Measurements from ENCODE around the gene PTPN3. TPM values are rescaled to one million over a fixed set of nuclear protein-coding genes. Genes with fewer than 3 reads are reported as not detected.

Gene PTPN3
- total and polyA plus RNA-seq, 2 donors (not counting 1 experiment from before 2014, with no cell fraction given), result not detected

GRCh38 chr9:109385499-109385898, 112.6 kb downstream of the PTPN3 start:
- no peaks in the 10 kb centered on the region for H3K36me3 ChIP-seq (replicated peaks in 1 of 2; ENCODE audit: control extremely low read depth in 1 of 2, control insufficient read depth in 1 of 2, extremely low read depth in 1 of 2, insufficient read depth in 2 of 2, low read length in 1 of 2)
- no peak overlapping the region for H3K27ac ChIP-seq (ENCODE audit: low read length in 2 of 2)
- no peaks in the 10 kb centered on the region for H4K20me1 ChIP-seq (ENCODE audit: control insufficient read depth, insufficient read depth, low read length, poor library complexity, severe bottlenecking)
- no peak for TF ChIP-seq CTCF (IDR thresholded peaks at IDR 0.05)
- no peak for TF ChIP-seq EZH2 (IDR thresholded peaks at IDR 0.05; ENCODE audit: borderline replicate concordance, insufficient read depth, low read depth, low read length, poor library complexity, severe bottlenecking)
- no peaks in the 10 kb centered on the region for H3K9me3 ChIP-seq (ENCODE audit: control extremely low read depth in 1 of 3, control insufficient read depth in 2 of 3, insufficient read depth in 1 of 3, low read length in 2 of 3)
- H3K27ac Mint-ChIP-seq, result no peak overlapping the region
- H3K4me3 ChIP-seq (ENCODE audit: control extremely low read depth in 1 of 5, extremely low read depth in 1 of 5, insufficient read depth in 1 of 5, low read depth in 2 of 5, low read length in 4 of 5), result no peak overlapping the region
- no peak for DNase-seq
- no peak overlapping the region for H2AFZ ChIP-seq (ENCODE audit: insufficient read depth, low read depth, low read length, poor library complexity, severe bottlenecking)
- POLR2A ChIA-PET, result no interaction called here
- intact Hi-C loops (cut with micrococcal nuclease), result no loop called here
- CTCF ChIA-PET, result interaction anchor here (0.8 kb wide), 1 partner anchor 24 kb away, joined by 3 read pairs; no protein-coding TSS in a partner anchor
- no peak overlapping the region for H3K4me2 ChIP-seq (replicated peaks; ENCODE audit: low read depth, low read length, poor library complexity, severe bottlenecking)
- H3K4me1 ChIP-seq (ENCODE audit: control insufficient read depth in 2 of 2, insufficient read depth in 2 of 2, low read length in 2 of 2), result peaks cover 0 to 11% of the 10 kb centered on the region in 2 donors
- H3K4me1 Mint-ChIP-seq, result peaks cover 10% of the 10 kb centered on the region
- peaks cover 0 to 6% (median 1%) of the 10 kb centered on the region in 4 experiments for H3K27me3 ChIP-seq (replicated peaks in 1 of 4; ENCODE audit: control extremely low read depth in 1 of 4, control insufficient read depth in 3 of 4, insufficient read depth in 4 of 4, low read length in 3 of 4)
- H3K27me3 Mint-ChIP-seq, result peaks cover 50% of the 10 kb centered on the region
- H3K9ac ChIP-seq (ENCODE audit: low read length), result no peak overlapping the region
- no peaks in the 10 kb centered on the region for H3K9me3 Mint-ChIP-seq (ENCODE audit: insufficient read depth)
- no peak overlapping the region for H3K4me3 Mint-ChIP-seq
- WGBS (ENCODE audit: insufficient coverage), result 77% methylated on average over 3 of the region's 3 CpGs
- ATAC-seq (ENCODE audit: low read depth), result no peak
- H3K79me2 ChIP-seq (ENCODE audit: control insufficient read depth, insufficient read depth, low read length), result no peaks in the 10 kb centered on the region

- Histone ChIP-seq H3K4me3 (ENCODE audit: control extremely low read depth in 1 of 5, extremely low read depth in 1 of 5, insufficient read depth in 1 of 5, low read depth in 2 of 5, low read length in 4 of 5) (no peak overlapping the region), H3K4me2 (replicated peaks; ENCODE audit: low read depth, low read length, poor library complexity, severe bottlenecking) (no peak overlapping the region), H3K27me3 (replicated peaks in 1 of 4; ENCODE audit: control extremely low read depth in 1 of 4, control insufficient read depth in 3 of 4, insufficient read depth in 4 of 4, low read length in 3 of 4) (peaks cover 0 to 6% (median 1%) of the 10 kb centered on the region in 4 experiments), H3K36me3 (replicated peaks in 1 of 2; ENCODE audit: control extremely low read depth in 1 of 2, control insufficient read depth in 1 of 2, extremely low read depth in 1 of 2, insufficient read depth in 2 of 2, low read length in 1 of 2) (no peaks in the 10 kb centered on the region), H3K79me2 (ENCODE audit: control insufficient read depth, insufficient read depth, low read length) (no peaks in the 10 kb centered on the region), H3K4me1 (ENCODE audit: control insufficient read depth in 2 of 2, insufficient read depth in 2 of 2, low read length in 2 of 2) (peaks cover 0 to 11% of the 10 kb centered on the region in 2 donors), H3K9me3 (ENCODE audit: control extremely low read depth in 1 of 3, control insufficient read depth in 2 of 3, insufficient read depth in 1 of 3, low read length in 2 of 3) (peaks cover 0 to 2% (median 0%) of the 10 kb centered on the region in 3 donors), H3K9ac (ENCODE audit: low read length) (no peak overlapping the region), H3K27ac (ENCODE audit: low read length in 2 of 2) (no peak overlapping the region), H2AFZ (ENCODE audit: insufficient read depth, low read depth, low read length, poor library complexity, severe bottlenecking) (no peak overlapping the region), H4K20me1 (ENCODE audit: control insufficient read depth, insufficient read depth, low read length, poor library complexity, severe bottlenecking) (no peaks in the 10 kb centered on the region)
- H3K4me3 Mint-ChIP-seq, result no peak overlapping the region
- H3K27me3 Mint-ChIP-seq, result peaks cover 50% of the 10 kb centered on the region
- DNase-seq, result no peak
- TF ChIP-seq CTCF (IDR thresholded peaks at IDR 0.05), result no peak
- no peak for TF ChIP-seq EZH2 (IDR thresholded peaks at IDR 0.05; ENCODE audit: borderline replicate concordance, insufficient read depth, low read depth, low read length, poor library complexity, severe bottlenecking)
- peaks cover 10% of the 10 kb centered on the region for H3K4me1 Mint-ChIP-seq
- CTCF ChIA-PET, result no interaction called here
- H3K27ac Mint-ChIP-seq, result no peak overlapping the region
- no peaks in the 10 kb centered on the region for H3K9me3 Mint-ChIP-seq (ENCODE audit: insufficient read depth)
- 84% methylated on average over 10 of the region's 10 CpGs for WGBS (ENCODE audit: insufficient coverage)
- ATAC-seq (ENCODE audit: low read depth), result no peak
- POLR2A ChIA-PET, result no interaction called here
- intact Hi-C loops (cut with micrococcal nuclease), result no loop called here
Observed at GRCh38 chr9:109383947-109384346, 114.2 kb downstream of the PTPN3 start.

Measured in B cell (primary cell).